Measurements from ENCODE around the gene TMEM54.

Gene TMEM54
- long read RNA-seq, donor 1, transcript TMEM54-202 (6 exons, 999 nt) = major isoform, 8 of 8 reads
- long read RNA-seq, donor 1, partial matches to known transcripts = 0 of 8 reads
- long read RNA-seq, donor 1, other reads (novel, unspliced or antisense) = 0 of 8 reads
- long read RNA-seq, donor 2, transcript TMEM54-202 (6 exons, 999 nt) = major isoform, 8 of 8 reads
- long read RNA-seq, donor 2, partial matches to known transcripts = 0 of 8 reads
- long read RNA-seq, donor 2, other reads (novel, unspliced or antisense) = 0 of 8 reads
- long read RNA-seq, donor 3, partial matches to known transcripts = 0 of 4 reads
- long read RNA-seq, donor 3, other reads (novel, unspliced or antisense) = 0 of 4 reads
- long read RNA-seq, donor 4, transcript TMEM54-202 (6 exons, 999 nt) = major isoform, 6 of 6 reads
- long read RNA-seq, donor 4, partial matches to known transcripts = 0 of 6 reads
- long read RNA-seq, donor 4, other reads (novel, unspliced or antisense) = 0 of 6 reads
- long read RNA-seq, donor 5, partial matches to known transcripts = 0 of 3 reads
- long read RNA-seq, donor 5, other reads (novel, unspliced or antisense) = 0 of 3 reads
- long read RNA-seq, donor 6, transcript TMEM54-202 (6 exons, 999 nt) = major isoform, 6 of 7 reads
- long read RNA-seq, donor 6, partial matches to known transcripts = 0 of 7 reads
- long read RNA-seq, donor 6, other reads (novel, unspliced or antisense) = 0 of 7 reads
- long read RNA-seq, donor 7, transcript TMEM54-202 (6 exons, 999 nt) = major isoform, 15 of 16 reads
- long read RNA-seq, donor 7, partial matches to known transcripts = 0 of 16 reads
- long read RNA-seq, donor 7, other reads (novel, unspliced or antisense) = 0 of 16 reads
- long read RNA-seq, donor 8, transcript TMEM54-202 (6 exons, 999 nt) = major isoform, 7 of 7 reads
- long read RNA-seq, donor 8, partial matches to known transcripts = 0 of 7 reads
- long read RNA-seq, donor 8, other reads (novel, unspliced or antisense) = 0 of 7 reads

DNA sequence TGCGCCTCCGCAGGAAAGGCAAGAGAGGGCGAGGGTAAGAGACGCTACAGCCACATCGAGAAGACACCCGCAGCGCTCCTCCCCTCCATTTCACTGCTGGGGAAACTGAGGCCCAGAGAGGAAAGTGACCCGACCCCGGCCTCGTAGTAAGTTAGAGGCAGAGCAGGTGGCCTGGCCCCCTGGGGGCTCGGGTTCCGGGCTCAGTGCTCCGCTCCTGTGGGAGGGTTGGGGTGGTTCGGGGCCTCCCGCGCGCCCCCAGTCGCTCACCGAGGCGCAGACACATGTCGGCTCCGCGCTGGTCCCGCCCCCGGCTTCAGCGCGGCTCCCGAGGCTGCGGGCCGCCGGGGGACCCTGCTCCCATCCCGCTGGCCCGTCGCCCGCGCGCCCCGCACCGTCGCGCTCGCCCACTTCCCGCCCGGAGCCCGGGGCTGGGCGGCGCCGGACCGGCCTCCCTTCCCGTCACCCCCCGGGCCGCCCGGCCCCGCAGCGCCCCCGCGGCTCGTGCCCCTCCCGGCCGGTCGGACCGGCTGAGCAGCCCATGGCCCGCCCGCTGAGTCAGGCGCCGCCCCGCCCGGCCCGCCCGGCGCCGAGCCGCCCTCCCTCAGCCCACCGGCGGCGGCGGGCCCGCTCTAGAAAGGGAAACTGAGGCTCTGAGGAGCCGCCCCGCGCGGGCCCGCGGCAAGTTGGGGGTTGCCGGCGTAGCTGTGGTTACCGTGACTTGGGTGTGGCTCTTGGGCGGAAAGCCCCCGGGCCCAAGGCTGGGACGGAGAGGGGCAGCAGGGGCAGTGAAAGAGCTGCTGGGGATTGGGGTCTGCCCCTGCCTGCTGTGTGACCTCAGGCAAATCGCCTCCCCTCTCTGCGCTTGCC lies at the start of gene TMEM54:
Gene TMEM54, minus strand, starts transcription at position 434 of the 867 bp plus-strand sequence. Its CDS starts 151 bp downstream, at position 283.
- DNase-seq = peak; percentile 33

- DNase-seq = no peak
Measured at GRCh38 chr1:32949519-32949918, 48.3 kb upstream of the TMEM54 start.

DNA sequence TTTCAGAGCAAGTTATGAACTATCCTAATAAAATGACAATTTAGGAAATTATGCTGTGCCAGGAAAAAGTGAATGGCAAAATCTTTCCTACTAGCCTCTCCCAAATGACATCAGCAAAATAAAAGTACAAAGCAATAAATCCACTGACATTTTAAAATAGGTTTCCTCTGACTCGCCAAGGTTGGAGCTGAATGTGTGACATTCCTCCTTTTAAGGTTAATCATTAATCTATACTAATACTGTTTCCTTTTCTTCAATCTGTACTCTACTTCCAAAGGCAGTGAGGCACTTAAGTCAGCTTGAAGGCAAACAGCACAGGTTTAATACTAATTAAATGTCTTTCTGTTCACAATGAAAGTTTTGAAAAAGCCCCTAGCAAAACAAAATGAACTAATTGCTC lies 47.7 kb upstream of the TMEM54 start:
- DNase-seq = no peak

GRCh38 chr1:32948390-32948722 lies 47.2 kb upstream of the TMEM54 start:
- DNase-seq = no peak

DNA sequence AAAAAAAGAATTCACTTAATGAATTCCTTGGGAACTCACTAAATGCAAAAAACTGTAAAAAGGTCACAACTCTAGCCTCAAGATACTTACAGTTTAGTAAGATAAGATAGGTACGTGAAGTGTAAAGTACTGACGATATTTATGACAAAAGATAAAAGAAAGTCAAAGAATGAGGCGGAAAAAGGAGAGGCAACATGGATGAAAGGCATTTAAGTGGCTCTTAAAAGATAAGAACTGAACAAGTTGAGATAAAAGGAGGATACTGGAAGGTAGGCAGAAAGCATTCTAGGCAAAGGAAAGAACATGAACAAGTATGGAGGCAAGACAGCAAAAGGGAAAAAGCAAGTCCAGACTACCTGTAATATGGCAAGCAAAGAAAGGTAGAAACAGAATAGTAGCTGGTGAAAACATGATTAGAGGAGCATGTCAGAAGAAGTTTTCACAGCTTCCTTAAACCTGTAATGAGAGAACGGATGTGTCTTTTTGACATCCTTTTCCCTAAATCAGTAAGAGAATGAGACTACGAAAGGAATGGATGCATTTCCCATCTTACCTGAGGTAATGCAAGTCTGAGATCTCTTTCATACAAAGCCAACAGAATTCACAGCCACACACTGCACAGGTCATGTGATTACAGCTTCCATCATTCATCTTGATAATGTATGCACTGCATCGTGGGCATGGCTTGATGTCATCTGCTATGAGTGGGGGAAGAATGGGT lies 46.6 kb upstream of the TMEM54 start:
- no peak for DNase-seq

DNA sequence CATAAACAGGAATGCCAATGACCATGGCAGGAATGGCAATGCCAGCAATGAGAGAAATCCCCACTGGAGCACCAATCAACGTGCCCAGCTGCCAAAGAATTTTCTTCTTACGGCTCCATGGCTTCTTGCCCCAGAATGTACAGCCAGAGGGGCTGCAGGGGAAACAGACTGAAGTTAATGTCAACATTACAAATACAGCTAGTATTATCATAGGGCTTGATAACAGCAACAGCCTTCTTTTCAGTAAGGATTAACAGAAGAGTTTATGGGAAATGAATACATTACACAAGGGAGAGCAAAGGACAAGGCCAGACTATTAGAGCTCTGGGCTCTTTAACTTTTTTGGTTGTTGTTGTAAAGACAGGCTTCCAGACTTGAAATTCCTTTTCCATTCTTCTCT lies 45.2 kb upstream of the TMEM54 start:
- DNase-seq = no peak

DNA sequence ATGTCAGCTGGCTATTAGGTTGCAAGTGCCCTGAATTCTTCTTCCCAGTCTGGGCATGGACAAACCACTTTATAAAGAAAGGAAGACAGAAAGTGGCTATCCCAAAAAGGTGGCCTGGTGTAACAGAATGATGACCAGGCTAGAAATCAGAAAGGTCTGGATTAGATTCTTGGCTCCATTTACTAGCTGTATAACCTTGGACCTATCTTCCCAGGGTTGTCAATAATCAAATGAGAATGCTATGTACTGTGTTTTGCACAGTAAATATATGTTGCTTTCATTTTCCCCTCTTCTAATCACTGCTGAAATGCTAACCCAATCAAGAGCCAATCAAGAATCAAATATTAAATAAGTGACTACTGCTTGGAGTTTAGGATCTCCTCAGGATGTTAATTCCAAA lies 43.0 kb upstream of the TMEM54 start:
- no peak for DNase-seq

GRCh38 chr1:32939655-32940371 lies 38.6 kb upstream of the TMEM54 start:
- no peak for DNase-seq

- DNase-seq = no peak
Measured at GRCh38 chr1:32937061-32937460, 35.9 kb upstream of the TMEM54 start.

DNA sequence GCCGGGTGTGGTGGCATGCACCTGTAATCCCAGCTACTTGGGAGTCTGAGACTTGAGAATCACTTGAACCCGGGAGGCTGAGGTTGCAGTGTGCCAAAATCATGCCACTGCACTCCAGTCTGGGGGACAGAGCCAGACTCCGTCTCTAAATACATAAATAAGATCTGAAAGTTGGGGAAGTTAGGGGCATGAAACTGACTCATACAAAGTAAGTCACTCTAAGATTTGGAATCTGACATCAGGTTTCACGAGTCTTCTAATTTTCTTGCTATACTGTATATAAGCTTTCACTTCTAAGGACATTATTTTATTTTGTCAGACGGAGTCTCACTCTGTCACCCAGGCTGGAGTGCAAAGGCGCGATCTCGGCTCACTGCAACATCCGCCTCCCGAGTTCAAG lies 33.3 kb upstream of the TMEM54 start:
- no peak for DNase-seq

DNA sequence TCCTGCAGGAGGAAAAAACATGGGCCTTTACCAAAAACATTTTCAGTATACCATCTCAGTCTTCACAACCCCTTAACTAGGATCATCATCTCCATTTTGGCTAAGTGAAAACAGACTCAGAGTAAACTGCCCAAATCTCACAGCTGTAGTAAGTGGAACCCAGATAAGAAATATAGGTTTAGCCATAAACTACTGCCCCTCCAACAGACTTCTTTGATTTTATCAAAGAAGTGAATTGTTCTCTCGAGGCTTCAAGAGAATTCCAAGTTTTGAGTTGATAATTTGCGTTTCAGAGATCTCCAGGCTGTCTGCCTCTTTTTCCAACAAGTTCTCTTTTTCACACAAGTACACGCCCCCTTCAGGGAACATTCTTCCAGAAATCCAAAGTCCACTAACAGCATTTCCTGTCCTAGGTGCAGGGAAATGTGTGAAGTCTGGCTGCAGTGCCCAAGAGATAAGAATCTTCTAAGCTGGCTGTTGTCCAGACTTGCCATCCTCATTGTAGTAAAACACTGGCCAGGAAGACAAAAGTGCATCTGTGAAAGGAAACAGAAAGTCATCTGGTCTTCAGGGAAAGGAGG lies 32.6 kb upstream of the TMEM54 start:
- DNase-seq = no peak

GRCh38 chr1:32931760-32932159 lies 30.6 kb upstream of the TMEM54 start:
- DNase-seq = no peak

DNA sequence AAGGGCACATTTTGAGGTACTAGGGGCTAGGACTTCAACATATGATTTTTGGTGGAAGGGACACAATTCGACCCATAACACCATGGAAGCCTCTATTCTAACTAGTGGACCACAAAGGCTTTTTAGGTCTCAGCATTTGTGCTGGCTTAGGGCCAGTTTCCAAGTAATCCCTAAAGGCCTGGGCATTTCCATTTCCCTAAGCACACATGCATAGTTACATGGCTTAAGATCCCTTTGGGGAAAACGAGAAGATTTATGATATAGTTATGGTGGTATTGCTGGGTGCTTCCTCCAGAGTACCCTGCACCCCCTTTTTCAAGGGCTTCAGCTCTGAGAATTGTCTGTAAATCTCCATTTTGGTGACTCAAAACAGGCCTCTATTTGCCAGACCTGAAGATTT lies 28.2 kb upstream of the TMEM54 start:
- DNase-seq = no peak

- no peak for DNase-seq
Measured at GRCh38 chr1:32928715-32929114, 27.5 kb upstream of the TMEM54 start.

DNA sequence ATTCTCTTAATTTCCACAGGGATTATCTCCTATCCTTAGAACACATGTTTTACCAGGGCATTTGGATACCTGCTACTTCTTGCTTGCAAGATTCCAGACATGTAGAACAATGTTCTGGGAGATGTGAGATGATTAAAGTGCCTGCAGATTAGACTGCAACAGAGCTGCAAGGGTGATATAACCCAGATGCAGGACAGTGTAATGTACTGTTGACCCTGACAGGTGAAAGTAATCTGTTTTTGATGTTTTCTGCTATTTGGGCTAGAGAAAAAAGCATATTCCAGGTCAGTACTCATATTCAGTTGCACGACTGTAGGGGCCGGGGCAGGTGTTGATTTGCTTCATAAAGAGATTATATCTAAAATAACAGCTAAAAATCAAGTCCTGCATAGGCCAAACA lies 27.1 kb upstream of the TMEM54 start:
- no peak for DNase-seq

- no peak for DNase-seq
Measured at GRCh38 chr1:32927441-32927840, 26.3 kb upstream of the TMEM54 start.

DNA sequence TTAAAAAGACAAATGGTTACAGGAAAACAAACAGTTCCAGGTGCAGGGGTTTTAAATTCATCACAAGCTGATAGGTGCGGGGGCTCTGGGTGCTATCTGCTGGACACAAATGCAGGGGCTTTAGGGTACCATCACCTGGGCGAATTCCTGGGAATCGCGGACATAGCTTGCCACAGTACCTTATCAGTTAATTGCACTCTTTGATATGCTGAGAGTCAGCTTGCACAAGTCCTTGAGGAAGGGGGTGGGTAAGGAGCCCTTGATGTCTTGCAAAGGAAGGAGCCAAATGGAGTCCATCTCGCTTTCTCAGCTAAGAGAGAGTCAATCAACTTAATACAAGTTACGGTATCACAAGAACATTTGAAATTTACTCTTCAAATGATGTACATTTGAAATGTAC lies 25.4 kb upstream of the TMEM54 start:
- no peak for DNase-seq

DNA sequence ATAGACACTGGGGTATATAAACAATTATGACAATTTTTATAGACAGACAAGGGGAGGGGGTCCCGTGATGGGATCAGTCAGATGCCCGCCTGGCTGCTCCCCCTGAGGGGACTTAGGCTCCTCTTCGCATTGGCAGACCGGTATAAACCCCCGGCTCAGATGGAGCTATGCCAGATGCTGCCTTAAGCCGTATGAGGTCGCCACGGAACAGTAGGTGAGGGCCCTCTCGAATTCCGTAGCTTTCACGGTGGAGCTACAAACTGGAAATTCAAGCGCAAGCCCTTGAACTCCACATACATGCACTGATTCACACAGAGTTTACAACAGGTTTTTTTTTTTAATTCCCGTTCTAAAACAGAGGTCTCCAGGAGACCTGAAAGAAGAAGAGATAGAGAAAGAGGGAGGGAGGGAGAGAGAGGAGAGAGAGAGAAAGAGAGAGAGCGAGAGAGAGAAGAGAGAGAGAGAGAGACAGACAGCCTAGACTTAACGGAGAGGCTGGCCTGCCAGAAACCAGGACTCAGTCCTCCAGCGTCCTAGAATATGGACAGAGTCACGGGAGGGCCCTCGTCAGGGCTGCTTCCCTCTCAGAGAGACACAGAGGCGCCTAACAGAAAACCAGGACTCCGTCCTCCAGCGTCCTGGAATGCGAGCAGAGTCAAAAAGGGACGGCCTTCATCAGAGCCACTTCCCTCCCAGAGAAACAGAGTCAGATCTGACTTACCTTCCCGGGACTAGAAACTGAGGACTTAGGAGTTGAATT lies 24.4 kb upstream of the TMEM54 start:
- peak; percentile 59 for DNase-seq

DNA sequence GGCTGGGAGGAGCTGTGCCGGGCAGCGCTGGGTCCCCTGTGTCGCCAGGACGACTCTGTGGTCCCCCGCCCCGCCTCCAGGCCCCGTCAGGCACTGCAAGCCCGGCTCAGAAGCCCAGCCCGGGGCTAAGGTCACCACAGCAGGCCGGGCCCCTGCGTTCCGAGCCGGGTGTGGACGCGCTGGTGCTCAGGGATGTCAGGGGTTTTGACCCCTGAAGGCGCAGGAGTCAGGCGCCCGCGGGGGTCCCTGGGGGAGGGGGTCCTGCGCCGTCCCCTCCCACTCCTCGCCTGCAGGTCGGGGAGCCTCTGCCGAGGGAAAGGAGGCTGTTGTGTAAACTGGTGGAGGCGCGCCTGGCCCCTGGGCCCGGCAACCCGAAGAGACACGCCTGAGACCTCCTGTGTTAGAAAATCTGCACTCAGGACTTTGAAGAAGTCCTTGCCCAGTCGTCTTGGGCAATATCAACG lies 23.7 kb upstream of the TMEM54 start:
- DNase-seq = peak; percentile 60

GRCh38 chr1:32920833-32921232 lies 19.6 kb upstream of the TMEM54 start:
- DNase-seq = no peak

All from right kidney (tissue), 9 donors.